Prostate gland (tissue), 2 donors: ENCODE measurements around the gene FBXL7. TPM values are rescaled to one million over a fixed set of nuclear protein-coding genes. Genes with fewer than 3 reads are reported as not detected.

Source experiments
- DNase-seq: peaks from one replicate; pipeline ENCODE4 v3.0.0-alpha.2; 2019; ENCODE audit warnings: low spot score
- H3K27ac ChIP-seq, 2 donors: fragments of 200-600 bp; sonication (generic); 2 replicates each; pipeline ENCODE4 v1.5.1; 2017 to 2019
- H3K27me3 ChIP-seq: fragments of 200-600 bp; sonication (generic); replicated peaks from 2 replicates; pipeline ENCODE4 v1.5.1; 2019; ENCODE audit not compliant: insufficient read depth
- H3K36me3 ChIP-seq, 2 donors: fragments of 200-600 bp; sonication (generic); 1 replicate in 1 of 2; 2 replicates in 1 of 2; pipeline versions ENCODE4 v1.5.1 to v1.8.1; 2017 to 2019
- H3K4me1 ChIP-seq: fragments of 200-600 bp; sonication (generic); replicated peaks from 2 replicates; pipeline ENCODE4 v1.5.1; 2019
- H3K4me3 ChIP-seq, 2 donors: fragments of 200-600 bp; sonication (generic); 2 replicates each; pipeline ENCODE4 v1.5.1; 2017 to 2019
- H3K9me3 ChIP-seq: fragments of 200-600 bp; sonication (generic); 2 replicates; pipeline ENCODE4 v1.5.1; 2017
- CTCF ChIP-seq, 4 experiments: fragments of 200-600 bp in 2 of 4; fragments of 450-650 bp in 2 of 4; sonication (generic) in 2 of 4; IDR thresholded peaks; 1 replicate in 3 of 4; 2 replicates in 1 of 4; pipeline ENCODE4 v1.5.1; 2016 to 2019; ENCODE audit warnings: antibody characterized with exemption in 4 of 4, mild to moderate bottlenecking in 2 of 4, moderate library complexity in 2 of 4
- POLR2A ChIP-seq: fragments of 450-650 bp; IDR thresholded peaks from one replicate; pipeline ENCODE4 v1.6.1; 2016; ENCODE audit warnings: antibody characterized with exemption, mild to moderate bottlenecking
- POLR2AphosphoS5 ChIP-seq: sonication (generic); formaldehyde crosslinking; IDR thresholded peaks from one replicate; pipeline ENCODE4 v1.6.1; 2017; ENCODE audit warnings: antibody characterized with exemption
- WGBS: methylation state at CpG from one replicate; pipeline ENCODE4 v1.1.5; 2018; 5-methylcytosine and 5-hydroxymethylcytosine counted together
- intact Hi-C: fragments of 100-400 bp; cut with DNase I; formaldehyde crosslinking; loops from one replicate; pipeline ENCODE4 v1.14.2; 2022
- total RNA-seq, 2 donors: library from RNA; depleted of rRNA; stranded (reverse); fragments of >200 nt; gene quantifications; one replicate each; pipeline ENCODE4 v1.1.0, GENCODE V29; 2016

FBXL7 gene
- total RNA-seq, 2 donors from 2014 or later: 21.2 to 24.2 TPM

GRCh38 chr5:15510831-15511230 is 10.9 kb downstream of the FBXL7 start:
- peak; percentile 13 for TF ChIP-seq POLR2AphosphoS5
- no peak for TF ChIP-seq POLR2A
- DNase-seq: peak; percentile 24
- Histone ChIP-seq H3K4me1 (no peaks in the 10 kb centered on the region), H3K9me3 (no peaks in the 10 kb centered on the region), H3K4me3 (no peak overlapping the region), H3K36me3 (no peaks in the 10 kb centered on the region), H3K27ac (no peak overlapping the region), H3K27me3 (no peaks in the 10 kb centered on the region)
- intact Hi-C loops: no loop called here
- 33% methylated on average over 3 of the region's 3 CpGs for WGBS

- TF ChIP-seq POLR2AphosphoS5: no peak
- no peak for TF ChIP-seq CTCF (IDR thresholded peaks at IDR 0.05)
- TF ChIP-seq POLR2A: no peak
- no peaks in the 10 kb centered on the region for H3K4me1 ChIP-seq
- intact Hi-C loops: no loop called here
- no peak overlapping the region for H3K27ac ChIP-seq
- 91% methylated on average over 2 of the region's 2 CpGs for WGBS
- H3K4me3 ChIP-seq: no peak overlapping the region
- no peaks in the 10 kb centered on the region for H3K27me3 ChIP-seq
- H3K9me3 ChIP-seq: no peaks in the 10 kb centered on the region
- no peak for DNase-seq
- H3K36me3 ChIP-seq: no peaks in the 10 kb centered on the region
These were observed 13.5 kb downstream of the FBXL7 start for GRCh38 chr5:15513431-15513830.

GRCh38 chr5:15513911-15514310 is 13.9 kb downstream of the FBXL7 start:
- intact Hi-C loops: no loop called here
- no peaks in the 10 kb centered on the region for H3K27me3 ChIP-seq
- DNase-seq: no peak
- H3K4me1 ChIP-seq: no peaks in the 10 kb centered on the region
- TF ChIP-seq CTCF (IDR thresholded peaks at IDR 0.05) (no peak), POLR2A (no peak), POLR2AphosphoS5 (no peak)
- H3K9me3 ChIP-seq: no peaks in the 10 kb centered on the region
- no peaks in the 10 kb centered on the region for H3K36me3 ChIP-seq
- H3K4me3 ChIP-seq: no peak overlapping the region
- H3K27ac ChIP-seq: no peak overlapping the region

DNA sequence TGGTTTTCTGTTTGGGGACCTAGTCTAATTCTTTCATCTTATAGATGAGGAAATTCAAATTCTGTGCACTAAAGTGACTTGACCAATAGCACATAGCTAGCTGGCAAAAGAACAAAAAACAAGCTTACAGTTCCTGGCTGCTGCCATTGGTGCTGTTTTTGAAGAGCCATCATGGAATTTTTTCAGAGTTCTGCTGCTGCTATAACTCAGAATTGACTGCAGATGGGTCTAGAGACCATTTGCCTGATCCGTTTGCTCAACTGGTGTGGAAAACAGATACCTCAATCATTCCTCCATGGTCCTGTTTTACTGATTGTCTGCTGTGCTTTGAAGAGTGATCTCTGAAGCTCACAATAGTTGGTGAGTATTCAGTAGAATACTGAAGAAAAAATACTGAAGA is 15.2 kb downstream of the FBXL7 start:
- Histone ChIP-seq H3K27me3 (no peaks in the 10 kb centered on the region), H3K9me3 (no peaks in the 10 kb centered on the region), H3K36me3 (no peaks in the 10 kb centered on the region), H3K4me3 (no peak overlapping the region), H3K27ac (no peak overlapping the region), H3K4me1 (no peaks in the 10 kb centered on the region)
- intact Hi-C loops: no loop called here
- DNase-seq: no peak
- 81% methylated on average over 1 of the region's 1 CpG for WGBS
- TF ChIP-seq POLR2A (no peak), CTCF (IDR thresholded peaks at IDR 0.05) (no peak), POLR2AphosphoS5 (no peak)

GRCh38 chr5:15516486-15516885 is 16.5 kb downstream of the FBXL7 start:
- TF ChIP-seq CTCF (IDR thresholded peaks at IDR 0.05): no peak
- intact Hi-C loops: no loop called here
- DNase-seq: no peak
- Histone ChIP-seq H3K4me3 (no peak overlapping the region), H3K9me3 (no peaks in the 10 kb centered on the region), H3K36me3 (no peaks in the 10 kb centered on the region), H3K4me1 (no peaks in the 10 kb centered on the region), H3K27me3 (no peaks in the 10 kb centered on the region), H3K27ac (no peak overlapping the region)
- 95% methylated on average over 12 of the region's 12 CpGs for WGBS
